MM.1S (cell line): ENCODE results near the gene UBC.

Experiments used
- DNase-seq: peaks from one replicate; pipeline ENCODE4 v3.0.0-alpha.2; 2015
- H2AFZ ChIP-seq: fragments of 300-600 bp; sonication (generic); 2 replicates; pipeline ENCODE4 v1.6.0; 2016; ENCODE audit warnings: antibody characterized with exemption, low read length
- H3F3A ChIP-seq: fragments of 300-600 bp; sonication (generic); 2 replicates; pipeline ENCODE4 v1.6.1; 2016; ENCODE audit warnings: mild to moderate bottlenecking, antibody characterized with exemption, low read length, moderate library complexity, mixed read lengths; ENCODE audit not compliant: insufficient read depth
- H3K27ac ChIP-seq: fragments of 300-600 bp; sonication (generic); 2 replicates; pipeline ENCODE4 v1.5.1; 2016; ENCODE audit warnings: mild to moderate bottlenecking, low read length
- H3K27me3 ChIP-seq: fragments of 300-600 bp; sonication (generic); replicated peaks from 2 replicates; pipeline ENCODE4 v1.6.0; 2016; ENCODE audit warnings: low read length; ENCODE audit not compliant: insufficient read depth
- H3K36me3 ChIP-seq: fragments of 300-600 bp; sonication (generic); replicated peaks from 2 replicates; pipeline ENCODE4 v1.6.1; 2016; ENCODE audit warnings: mild to moderate bottlenecking, low read length, mixed read lengths; ENCODE audit not compliant: insufficient read depth
- H3K4me1 ChIP-seq: fragments of 300-600 bp; sonication (generic); 2 replicates; pipeline ENCODE4 v1.6.1; 2016; ENCODE audit warnings: low read length, mixed read lengths
- H3K4me2 ChIP-seq: fragments of 300-600 bp; sonication (generic); 2 replicates; pipeline ENCODE4 v1.6.0; 2016; ENCODE audit warnings: low read depth, low read length
- H3K4me3 ChIP-seq: fragments of 300-600 bp; sonication (generic); 2 replicates; pipeline ENCODE4 v1.5.1; 2016; ENCODE audit warnings: low read length, mixed read lengths
- H3K79me2 ChIP-seq: fragments of 300-600 bp; sonication (generic); 2 replicates; pipeline ENCODE4 v1.6.1; 2016; ENCODE audit warnings: mixed run types, low read length, mixed read lengths
- H3K9ac ChIP-seq: fragments of 300-600 bp; sonication (generic); 2 replicates; pipeline ENCODE4 v1.6.1; 2016; ENCODE audit warnings: low read length, mixed read lengths
- H3K9me2 ChIP-seq: fragments of 300-600 bp; sonication (generic); replicated peaks from 2 replicates; pipeline ENCODE4 v1.6.1; 2016; ENCODE audit warnings: mild to moderate bottlenecking, low read length, mixed read lengths; ENCODE audit not compliant: insufficient read depth
- H3K9me3 ChIP-seq: fragments of 300-600 bp; sonication (generic); replicated peaks from 2 replicates; pipeline ENCODE4 v1.6.1; 2016; ENCODE audit warnings: mild to moderate bottlenecking, low read length, mixed read lengths; ENCODE audit not compliant: insufficient read depth
- H4K20me1 ChIP-seq: fragments of 300-600 bp; sonication (generic); 2 replicates; pipeline ENCODE4 v1.6.1; 2016; ENCODE audit warnings: mild to moderate bottlenecking, low read length, moderate library complexity, mixed read lengths; ENCODE audit not compliant: insufficient read depth
- EZH2 ChIP-seq: fragments of 300-600 bp; sonication (generic); optimal IDR thresholded peaks from 2 replicates; pipeline ENCODE3; 2017; ENCODE audit warnings: low read depth, mild to moderate bottlenecking, antibody characterized with exemption, low read length, mixed read lengths
- EZH2phosphoT487 ChIP-seq: fragments of 300-600 bp; sonication (generic); IDR thresholded peaks from 2 replicates; pipeline ENCODE4 v1.6.1; 2018; ENCODE audit warnings: antibody characterized with exemption, low read length
- TF ChIP-seq, protein P1 (sequence below): fragments of 300-600 bp; sonication (generic); IDR thresholded peaks from 2 replicates; pipeline ENCODE4 v1.5.1; 2016; ENCODE audit warnings: antibody characterized with exemption, low read length, mixed read lengths

UBC gene

DNA sequence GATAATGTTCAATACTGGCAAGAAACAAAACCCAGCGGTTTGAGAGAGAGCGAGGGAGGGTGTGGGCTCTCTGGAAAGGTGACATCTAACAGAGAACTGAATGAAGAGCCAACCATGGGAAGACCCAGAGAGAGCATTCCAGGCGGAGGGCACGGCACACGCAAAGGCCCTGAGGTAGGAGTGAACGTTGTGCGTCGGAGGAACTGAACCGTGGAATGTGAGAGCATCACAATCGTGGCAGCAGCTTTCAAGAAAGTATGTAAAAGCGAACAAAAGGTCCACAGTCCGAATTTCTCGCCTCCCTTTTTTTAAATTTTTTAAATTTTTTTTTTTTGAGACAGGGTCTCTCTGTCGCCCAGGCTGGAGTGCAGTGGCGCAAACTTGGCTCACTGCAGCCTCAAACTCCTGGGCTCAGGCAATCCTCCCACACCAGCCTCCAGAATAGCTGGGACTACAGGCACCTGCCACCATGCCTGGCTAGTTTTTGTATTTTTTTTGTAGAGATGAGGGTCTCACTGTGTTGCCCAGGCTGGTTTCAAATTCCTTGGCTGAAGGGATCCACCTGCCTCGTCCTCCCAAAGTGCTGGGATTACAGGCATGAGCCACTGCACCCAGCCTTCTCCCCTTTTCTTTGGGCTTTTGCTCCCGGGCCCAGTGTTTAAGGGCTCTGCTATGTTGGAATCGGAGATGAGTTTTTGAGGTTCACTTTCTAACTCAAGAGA lies 35.5 kb downstream of the UBC start:
- Histone ChIP-seq H3K9ac (no peak overlapping the region), H3K9me3 (no peaks in the 10 kb centered on the region), H3K4me1 (no peaks in the 10 kb centered on the region), H3K36me3 (no peaks in the 10 kb centered on the region), H3K27ac (no peak overlapping the region), H3F3A (no peaks in the 10 kb centered on the region), H3K79me2 (no peaks in the 10 kb centered on the region), H3K4me3 (no peak overlapping the region), H3K4me2 (no peak overlapping the region), H3K9me2 (no peaks in the 10 kb centered on the region), H2AFZ (no peak overlapping the region), H3K27me3 (no peaks in the 10 kb centered on the region), H4K20me1 (no peaks in the 10 kb centered on the region)
- DNase-seq = no peak
- TF ChIP-seq EZH2 (no peak), EZH2phosphoT487 (no peak)
- TF ChIP-seq, protein P1, sequence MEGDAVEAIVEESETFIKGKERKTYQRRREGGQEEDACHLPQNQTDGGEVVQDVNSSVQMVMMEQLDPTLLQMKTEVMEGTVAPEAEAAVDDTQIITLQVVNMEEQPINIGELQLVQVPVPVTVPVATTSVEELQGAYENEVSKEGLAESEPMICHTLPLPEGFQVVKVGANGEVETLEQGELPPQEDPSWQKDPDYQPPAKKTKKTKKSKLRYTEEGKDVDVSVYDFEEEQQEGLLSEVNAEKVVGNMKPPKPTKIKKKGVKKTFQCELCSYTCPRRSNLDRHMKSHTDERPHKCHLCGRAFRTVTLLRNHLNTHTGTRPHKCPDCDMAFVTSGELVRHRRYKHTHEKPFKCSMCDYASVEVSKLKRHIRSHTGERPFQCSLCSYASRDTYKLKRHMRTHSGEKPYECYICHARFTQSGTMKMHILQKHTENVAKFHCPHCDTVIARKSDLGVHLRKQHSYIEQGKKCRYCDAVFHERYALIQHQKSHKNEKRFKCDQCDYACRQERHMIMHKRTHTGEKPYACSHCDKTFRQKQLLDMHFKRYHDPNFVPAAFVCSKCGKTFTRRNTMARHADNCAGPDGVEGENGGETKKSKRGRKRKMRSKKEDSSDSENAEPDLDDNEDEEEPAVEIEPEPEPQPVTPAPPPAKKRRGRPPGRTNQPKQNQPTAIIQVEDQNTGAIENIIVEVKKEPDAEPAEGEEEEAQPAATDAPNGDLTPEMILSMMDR = no peak

GRCh38 chr12:124877423-124877822 lies 37.0 kb downstream of the UBC start:
- Histone ChIP-seq H3K27me3 (no peaks in the 10 kb centered on the region), H3K4me1 (no peaks in the 10 kb centered on the region), H3K4me2 (no peak overlapping the region), H3K27ac (no peak overlapping the region), H4K20me1 (no peaks in the 10 kb centered on the region), H3K9ac (no peak overlapping the region), H3K9me3 (no peaks in the 10 kb centered on the region), H3K79me2 (no peaks in the 10 kb centered on the region), H3K4me3 (no peak overlapping the region), H3K36me3 (no peaks in the 10 kb centered on the region), H3K9me2 (no peaks in the 10 kb centered on the region), H3F3A (no peaks in the 10 kb centered on the region), H2AFZ (no peak overlapping the region)
- no peak for DNase-seq
- TF ChIP-seq EZH2 = no peak
- TF ChIP-seq EZH2phosphoT487 = no peak
- TF ChIP-seq, protein P1 = no peak

DNA sequence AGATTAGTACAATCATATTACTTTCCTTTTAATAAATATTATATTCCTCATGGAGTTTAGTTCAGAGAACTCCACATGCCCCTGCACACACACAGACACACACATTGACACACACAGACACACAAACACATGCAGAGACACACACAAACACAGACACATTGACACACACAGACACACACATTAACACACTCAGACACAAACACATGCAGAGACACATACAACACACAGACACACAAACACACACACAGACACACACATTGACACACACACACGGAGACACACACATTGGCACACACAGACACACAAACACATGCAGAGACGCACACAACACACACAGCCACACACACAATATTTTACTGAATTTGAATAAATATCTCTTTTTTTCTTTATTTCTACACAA lies 38.3 kb downstream of the UBC start:
- Histone ChIP-seq H3F3A (no peaks in the 10 kb centered on the region), H3K4me3 (no peak overlapping the region), H3K27me3 (no peaks in the 10 kb centered on the region), H3K36me3 (no peaks in the 10 kb centered on the region), H3K27ac (no peak overlapping the region), H4K20me1 (no peaks in the 10 kb centered on the region), H3K9me2 (no peaks in the 10 kb centered on the region), H3K4me1 (no peaks in the 10 kb centered on the region), H3K4me2 (no peak overlapping the region), H3K9ac (no peak overlapping the region), H3K79me2 (no peaks in the 10 kb centered on the region), H2AFZ (no peak overlapping the region), H3K9me3 (no peaks in the 10 kb centered on the region)
- DNase-seq = no peak
- TF ChIP-seq EZH2phosphoT487 (no peak), EZH2 (no peak)
- TF ChIP-seq, protein P1 = no peak
